Measurements from ENCODE around the gene VEPH1. TPM values are rescaled to one million over a fixed set of nuclear protein-coding genes. Genes with fewer than 3 reads are reported as not detected.

VEPH1 gene
- total RNA-seq, 1 experiment from 2014 or later: 3.3 TPM

GRCh38 chr3:157239082-157239704 lies 264.0 kb downstream of the VEPH1 start:
- no peak overlapping the region for H3K4me3 ChIP-seq (ENCODE audit: insufficient read depth, low read depth, low read length)
- no peaks in the 10 kb centered on the region for H3K36me3 ChIP-seq (replicated peaks; ENCODE audit: control insufficient read depth, insufficient read depth, low read length)
- H3K27me3 ChIP-seq (ENCODE audit: control insufficient read depth, insufficient read depth, low read length): no peaks in the 10 kb centered on the region
- DNase-seq: peak; percentile 41

- no peak overlapping the region for H3K4me3 ChIP-seq (ENCODE audit: insufficient read depth, low read depth, low read length)
- H3K36me3 ChIP-seq (replicated peaks; ENCODE audit: control insufficient read depth, insufficient read depth, low read length): no peaks in the 10 kb centered on the region
- no peak for DNase-seq
- no peaks in the 10 kb centered on the region for H3K27me3 ChIP-seq (ENCODE audit: control insufficient read depth, insufficient read depth, low read length)
Measured at GRCh38 chr3:157238457-157238856, 264.8 kb downstream of the VEPH1 start.

GRCh38 chr3:157237886-157238285 lies 265.3 kb downstream of the VEPH1 start:
- H3K36me3 ChIP-seq (replicated peaks; ENCODE audit: control insufficient read depth, insufficient read depth, low read length): no peaks in the 10 kb centered on the region
- H3K4me3 ChIP-seq (ENCODE audit: insufficient read depth, low read depth, low read length): no peak overlapping the region
- no peak for DNase-seq
- H3K27me3 ChIP-seq (ENCODE audit: control insufficient read depth, insufficient read depth, low read length): no peaks in the 10 kb centered on the region

DNA sequence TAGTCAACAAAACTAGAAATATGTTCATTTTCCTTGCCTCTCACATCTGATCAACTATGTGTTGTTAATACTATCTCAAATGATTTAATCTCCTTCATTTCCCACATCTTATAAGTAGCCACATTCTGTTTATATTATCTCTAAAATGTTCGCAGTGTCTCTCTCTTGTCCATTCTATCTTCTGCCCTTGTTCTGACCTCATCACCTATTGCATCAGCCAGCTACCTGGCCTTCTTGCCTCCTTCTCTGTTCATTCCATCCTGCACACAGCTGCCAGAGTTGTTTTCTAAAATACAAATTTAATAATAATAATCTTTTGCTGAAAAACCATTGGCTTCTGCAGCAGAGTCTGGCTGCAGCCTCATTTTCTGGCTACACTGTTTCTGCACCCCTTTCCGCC lies 267.9 kb downstream of the VEPH1 start:
- no peaks in the 10 kb centered on the region for H3K36me3 ChIP-seq (replicated peaks; ENCODE audit: control insufficient read depth, insufficient read depth, low read length)
- H3K4me3 ChIP-seq (ENCODE audit: insufficient read depth, low read depth, low read length): no peak overlapping the region
- no peak for DNase-seq
- no peaks in the 10 kb centered on the region for H3K27me3 ChIP-seq (ENCODE audit: control insufficient read depth, insufficient read depth, low read length)

DNA sequence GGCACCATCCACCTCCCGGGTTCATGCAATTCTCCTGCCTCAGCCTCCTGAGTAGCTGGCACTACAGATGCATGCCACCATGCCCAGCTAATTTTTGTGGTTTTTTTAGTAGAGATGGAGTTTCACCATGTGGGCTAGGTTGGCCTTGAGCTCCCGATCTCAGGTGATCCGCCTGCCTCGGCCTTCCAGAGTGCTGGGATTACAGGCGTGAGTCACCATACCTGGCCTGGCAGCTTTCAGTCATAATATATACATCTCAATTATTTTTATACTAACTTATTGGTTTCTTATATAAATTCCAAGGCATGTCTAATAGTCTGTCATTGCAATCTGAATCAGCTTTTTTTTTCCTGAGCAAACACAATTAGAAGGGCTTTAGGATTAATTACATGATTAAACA lies 269.3 kb downstream of the VEPH1 start:
- Histone ChIP-seq H3K27me3 (ENCODE audit: control insufficient read depth, insufficient read depth, low read length) (no peaks in the 10 kb centered on the region), H3K36me3 (replicated peaks; ENCODE audit: control insufficient read depth, insufficient read depth, low read length) (no peaks in the 10 kb centered on the region), H3K4me3 (ENCODE audit: insufficient read depth, low read depth, low read length) (no peak overlapping the region)
- DNase-seq: no peak

GRCh38 chr3:157232141-157232540 lies 271.1 kb downstream of the VEPH1 start:
- Histone ChIP-seq H3K4me3 (ENCODE audit: insufficient read depth, low read depth, low read length) (no peak overlapping the region), H3K36me3 (replicated peaks; ENCODE audit: control insufficient read depth, insufficient read depth, low read length) (no peaks in the 10 kb centered on the region), H3K27me3 (ENCODE audit: control insufficient read depth, insufficient read depth, low read length) (no peaks in the 10 kb centered on the region)
- no peak for DNase-seq

DNA sequence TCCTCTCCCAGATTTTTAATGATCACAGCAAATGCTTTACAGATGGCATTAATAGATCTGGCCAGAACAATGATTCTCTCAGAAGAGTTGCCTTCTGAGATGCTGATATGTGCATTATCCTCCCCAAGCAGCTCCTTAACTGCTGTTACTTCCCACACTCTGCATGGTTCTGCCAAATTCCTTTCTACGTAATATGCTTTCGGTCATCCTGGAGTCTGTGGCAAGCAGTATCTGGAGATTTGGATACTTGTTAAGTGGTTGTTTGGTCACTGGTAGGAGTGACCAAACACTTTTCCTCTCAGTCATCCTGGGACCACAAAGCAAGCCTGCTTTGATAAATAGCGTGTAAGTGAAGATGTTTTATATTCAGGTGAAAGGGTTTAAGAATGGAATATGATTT lies 272.1 kb downstream of the VEPH1 start:
- no peaks in the 10 kb centered on the region for H3K36me3 ChIP-seq (replicated peaks; ENCODE audit: control insufficient read depth, insufficient read depth, low read length)
- H3K27me3 ChIP-seq (ENCODE audit: control insufficient read depth, insufficient read depth, low read length): no peaks in the 10 kb centered on the region
- H3K4me3 ChIP-seq (ENCODE audit: insufficient read depth, low read depth, low read length): no peak overlapping the region
- no peak for DNase-seq

DNA sequence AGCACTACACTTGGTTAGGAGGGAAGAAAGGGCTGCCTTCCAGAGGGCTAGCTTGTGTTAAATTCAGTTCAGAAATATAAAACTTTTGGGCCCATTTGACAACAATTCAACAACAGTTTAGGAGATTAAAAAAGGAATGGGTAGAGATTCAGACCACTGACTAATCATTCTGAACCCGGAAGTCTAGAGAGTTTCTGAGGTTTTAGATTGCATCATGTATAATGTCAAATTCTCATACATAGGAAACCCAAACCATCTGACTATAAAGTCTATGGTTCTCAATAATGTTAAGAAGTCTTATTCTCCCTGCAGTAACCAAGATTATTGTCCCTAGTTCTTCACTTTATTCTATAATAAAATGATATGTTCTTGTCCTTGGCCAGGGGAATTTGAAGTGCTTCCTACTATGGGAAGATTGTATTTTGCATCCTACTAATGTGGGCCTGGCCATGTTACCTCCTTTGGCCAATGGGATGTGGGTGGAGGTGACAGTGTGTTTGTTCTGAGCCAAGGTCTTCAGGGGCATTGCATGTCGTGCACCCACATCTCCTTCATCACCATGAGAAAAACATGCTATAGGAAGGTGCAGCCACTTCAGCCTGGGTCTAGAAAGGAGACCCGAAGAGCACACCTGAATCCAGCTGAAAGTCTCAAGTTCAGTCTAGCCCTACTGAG lies 276.9 kb downstream of the VEPH1 start:
- no peak for DNase-seq

DNA sequence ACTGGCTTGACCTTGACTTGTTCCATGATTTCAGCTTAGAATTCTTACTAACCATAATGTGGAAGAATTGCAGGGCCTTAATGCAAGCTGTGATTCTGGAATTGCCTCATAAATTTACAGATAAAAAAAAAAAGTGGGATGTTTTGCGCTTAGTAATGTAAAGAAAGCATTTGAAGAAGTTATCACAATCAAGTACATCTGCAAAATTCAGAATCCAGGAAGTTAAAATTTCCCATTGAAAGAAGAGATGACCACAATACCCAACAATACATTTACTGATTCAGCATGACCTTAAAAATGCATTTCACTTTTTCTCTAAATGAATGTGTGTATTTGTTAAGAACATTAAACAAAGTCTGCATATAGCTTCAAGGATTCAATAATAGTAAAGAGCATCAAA lies 278.2 kb downstream of the VEPH1 start:
- H3K36me3 ChIP-seq (replicated peaks; ENCODE audit: control insufficient read depth, insufficient read depth, low read length): no peaks in the 10 kb centered on the region
- no peak overlapping the region for H3K4me3 ChIP-seq (ENCODE audit: insufficient read depth, low read depth, low read length)
- H3K27me3 ChIP-seq (ENCODE audit: control insufficient read depth, insufficient read depth, low read length): no peaks in the 10 kb centered on the region
- DNase-seq: no peak

More for the DNA sequence above, 276.9 kb downstream of the VEPH1 start:
- H3K4me3 ChIP-seq (ENCODE audit: insufficient read depth, low read depth, low read length): no peak overlapping the region
- no peaks in the 10 kb centered on the region for H3K36me3 ChIP-seq (replicated peaks; ENCODE audit: control insufficient read depth, insufficient read depth, low read length)
- no peaks in the 10 kb centered on the region for H3K27me3 ChIP-seq (ENCODE audit: control insufficient read depth, insufficient read depth, low read length)

GRCh38 chr3:157220883-157221282 lies 282.3 kb downstream of the VEPH1 start:
- no peak for DNase-seq
- Histone ChIP-seq H3K36me3 (replicated peaks; ENCODE audit: control insufficient read depth, insufficient read depth, low read length) (no peaks in the 10 kb centered on the region), H3K27me3 (ENCODE audit: control insufficient read depth, insufficient read depth, low read length) (no peaks in the 10 kb centered on the region), H3K4me3 (ENCODE audit: insufficient read depth, low read depth, low read length) (no peak overlapping the region)

GRCh38 chr3:157220211-157220610 lies 283.0 kb downstream of the VEPH1 start:
- H3K36me3 ChIP-seq (replicated peaks; ENCODE audit: control insufficient read depth, insufficient read depth, low read length): no peaks in the 10 kb centered on the region
- H3K4me3 ChIP-seq (ENCODE audit: insufficient read depth, low read depth, low read length): no peak overlapping the region
- no peaks in the 10 kb centered on the region for H3K27me3 ChIP-seq (ENCODE audit: control insufficient read depth, insufficient read depth, low read length)
- DNase-seq: no peak

DNA sequence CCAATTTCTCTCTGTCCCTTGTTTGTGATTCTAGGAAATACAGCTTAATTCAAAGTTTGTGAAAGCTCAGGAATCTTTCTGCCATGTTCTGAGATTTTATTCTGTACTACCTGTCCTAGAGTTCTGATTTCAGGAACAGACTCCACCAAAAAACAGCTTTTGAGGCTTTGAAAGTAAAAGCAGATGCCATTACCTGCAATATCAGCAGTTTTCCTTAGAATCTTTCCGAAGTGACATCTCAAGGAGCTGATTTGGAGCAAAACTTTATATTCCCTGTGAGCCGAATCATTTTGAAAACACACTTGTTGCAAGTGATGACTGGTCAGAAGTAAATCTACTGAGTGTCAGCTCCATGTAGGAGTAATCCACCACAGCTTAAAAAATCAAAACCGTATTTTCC lies 284.0 kb downstream of the VEPH1 start:
- no peak for DNase-seq
- Histone ChIP-seq H3K4me3 (ENCODE audit: insufficient read depth, low read depth, low read length) (no peak overlapping the region), H3K27me3 (ENCODE audit: control insufficient read depth, insufficient read depth, low read length) (no peaks in the 10 kb centered on the region), H3K36me3 (replicated peaks; ENCODE audit: control insufficient read depth, insufficient read depth, low read length) (no peaks in the 10 kb centered on the region)

Other genes starting within 250 kb of the VEPH1 start
- gene PTX3, start 66.6 kb downstream of the VEPH1 start, total RNA-seq (2014; rRNA removed; shearing (Covaris generic)): 0.48 and 0.73 TPM in 2 replicates

Data from H7 (cell line).